ENCODE measurements around the gene ITGBL1. TPM values are rescaled to one million over a fixed set of nuclear protein-coding genes. Genes with fewer than 3 reads are reported as not detected.

Gene ITGBL1
- total and polyA plus RNA-seq, 9 donors = 0.45 to 9.3 (median 1.8) TPM

DNA sequence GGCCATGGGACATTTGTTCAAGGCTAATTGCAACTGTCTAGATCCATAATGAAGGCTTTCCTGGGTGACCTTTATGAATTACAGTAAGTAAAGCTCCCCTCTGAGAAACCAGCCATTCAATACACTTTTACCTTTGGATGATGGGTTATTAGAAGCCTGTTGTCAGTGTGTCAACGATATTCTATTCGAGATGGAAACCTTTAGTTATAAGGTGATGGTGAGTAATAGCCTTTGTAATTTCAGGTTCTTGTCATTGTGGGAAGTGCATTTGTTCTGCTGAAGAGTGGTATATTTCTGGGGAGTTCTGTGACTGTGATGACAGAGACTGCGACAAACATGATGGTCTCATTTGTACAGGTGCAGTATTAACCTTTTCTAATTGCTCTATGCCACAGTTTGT, 261.7 kb downstream of the ITGBL1 start:
- Histone ChIP-seq H3K27me3 (no peaks in the 10 kb centered on the region), H3K36me3 (no peaks in the 10 kb centered on the region), H3K9me3 (no peaks in the 10 kb centered on the region), H3K27ac (no peak overlapping the region), H3K4me1 (ENCODE audit: insufficient read depth) (no peaks in the 10 kb centered on the region), H3K4me3 (no peak overlapping the region)
- TF ChIP-seq, protein P1, sequence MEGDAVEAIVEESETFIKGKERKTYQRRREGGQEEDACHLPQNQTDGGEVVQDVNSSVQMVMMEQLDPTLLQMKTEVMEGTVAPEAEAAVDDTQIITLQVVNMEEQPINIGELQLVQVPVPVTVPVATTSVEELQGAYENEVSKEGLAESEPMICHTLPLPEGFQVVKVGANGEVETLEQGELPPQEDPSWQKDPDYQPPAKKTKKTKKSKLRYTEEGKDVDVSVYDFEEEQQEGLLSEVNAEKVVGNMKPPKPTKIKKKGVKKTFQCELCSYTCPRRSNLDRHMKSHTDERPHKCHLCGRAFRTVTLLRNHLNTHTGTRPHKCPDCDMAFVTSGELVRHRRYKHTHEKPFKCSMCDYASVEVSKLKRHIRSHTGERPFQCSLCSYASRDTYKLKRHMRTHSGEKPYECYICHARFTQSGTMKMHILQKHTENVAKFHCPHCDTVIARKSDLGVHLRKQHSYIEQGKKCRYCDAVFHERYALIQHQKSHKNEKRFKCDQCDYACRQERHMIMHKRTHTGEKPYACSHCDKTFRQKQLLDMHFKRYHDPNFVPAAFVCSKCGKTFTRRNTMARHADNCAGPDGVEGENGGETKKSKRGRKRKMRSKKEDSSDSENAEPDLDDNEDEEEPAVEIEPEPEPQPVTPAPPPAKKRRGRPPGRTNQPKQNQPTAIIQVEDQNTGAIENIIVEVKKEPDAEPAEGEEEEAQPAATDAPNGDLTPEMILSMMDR (IDR thresholded peaks at IDR 0.05) = no peak
- 93 to 96% (median 95%) methylated on average over 3 of the region's 3 CpGs for WGBS, 3 donors
- DNase-seq = no peak
- intact Hi-C loops (cut with DNase I) = no loop called here

DNA sequence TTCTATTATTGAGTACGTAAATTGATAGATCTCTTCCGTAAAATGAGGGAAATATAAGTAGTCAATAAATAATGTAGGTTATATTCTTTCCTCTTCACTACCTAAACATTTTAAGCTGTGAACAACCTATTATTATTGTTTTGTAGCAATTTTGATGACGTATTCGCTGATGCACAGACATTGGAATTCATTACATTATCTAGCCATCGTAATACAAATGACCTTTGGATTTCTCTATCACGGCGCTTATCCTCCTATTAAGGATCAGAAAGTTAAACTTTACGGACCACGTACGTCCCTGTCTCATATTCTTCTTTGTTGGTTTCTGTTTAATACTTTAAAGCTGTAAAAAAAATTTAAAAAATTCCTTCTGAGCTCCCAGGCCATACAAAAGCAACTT, 264.9 kb downstream of the ITGBL1 start:
- intact Hi-C loops (cut with DNase I) = no loop called here
- 87 to 91% (median 89%) methylated on average over 10 of the region's 10 CpGs for WGBS, 3 donors

DNA sequence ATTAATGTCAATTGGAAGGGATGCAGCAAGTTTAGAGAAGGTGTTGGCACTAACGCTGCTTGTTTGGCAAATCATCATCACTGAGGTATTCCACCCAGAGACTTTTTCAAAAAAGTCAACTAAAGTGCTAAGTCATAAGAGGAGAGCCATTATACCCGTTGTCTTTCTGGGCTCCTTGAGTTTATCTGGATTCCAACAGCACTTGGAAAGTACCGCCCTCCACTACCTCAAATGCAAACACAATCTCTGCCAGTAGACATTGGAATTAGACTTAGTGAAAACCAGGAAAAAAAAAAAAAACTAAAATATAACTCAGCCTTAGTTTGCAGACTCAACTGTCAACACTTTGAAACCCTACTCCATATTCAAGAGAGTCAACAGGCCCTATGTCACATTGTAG, 266.0 kb downstream of the ITGBL1 start:
- 78 to 90% (median 82%) methylated on average over 3 of the region's 3 CpGs for WGBS, 3 donors
- H3K27me3 ChIP-seq = no peaks in the 10 kb centered on the region
- TF ChIP-seq POLR2A (IDR thresholded peaks at IDR 0.05) (no peak), EP300 (IDR thresholded peaks at IDR 0.05) (no peak)
- TF ChIP-seq, protein P1 (IDR thresholded peaks at IDR 0.05) = no peak

More for the DNA sequence above, 264.9 kb downstream of the ITGBL1 start:
- TF ChIP-seq, protein P1 (IDR thresholded peaks at IDR 0.05) = no peak
- no peak for TF ChIP-seq EP300 (IDR thresholded peaks at IDR 0.05)
- no peak for TF ChIP-seq POLR2A (IDR thresholded peaks at IDR 0.05)
- Histone ChIP-seq H3K36me3 (no peaks in the 10 kb centered on the region), H3K4me1 (ENCODE audit: insufficient read depth) (no peaks in the 10 kb centered on the region), H3K27me3 (no peaks in the 10 kb centered on the region), H3K9me3 (no peaks in the 10 kb centered on the region), H3K27ac (no peak overlapping the region), H3K4me3 (no peak overlapping the region)
- DNase-seq = no peak

DNA sequence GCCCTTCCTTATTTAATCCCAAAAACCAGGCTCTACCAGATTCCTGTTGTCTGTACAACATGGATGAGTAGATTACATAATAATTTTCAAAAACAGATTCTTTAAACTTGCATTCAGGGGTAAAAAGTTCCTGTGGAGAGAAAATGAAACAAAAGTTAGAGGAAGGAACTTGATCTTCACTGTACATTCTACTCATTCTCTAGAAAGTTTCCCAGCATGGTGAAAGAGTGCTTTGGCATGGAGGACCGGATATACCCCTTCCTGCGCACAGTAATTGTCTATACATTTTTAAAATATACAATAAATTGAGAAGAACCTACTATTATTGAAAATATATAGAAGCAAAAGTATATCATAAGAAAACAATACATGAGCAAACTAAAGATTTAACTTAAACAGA, 274.2 kb downstream of the ITGBL1 start:
- intact Hi-C loops (cut with DNase I) = no loop called here

More for the DNA sequence above, 266.0 kb downstream of the ITGBL1 start:
- H3K9me3 ChIP-seq = no peaks in the 10 kb centered on the region
- H3K27ac ChIP-seq = no peak overlapping the region
- H3K4me3 ChIP-seq = no peak overlapping the region
- no peak for DNase-seq
- intact Hi-C loops (cut with DNase I) = no loop called here
- no peaks in the 10 kb centered on the region for H3K36me3 ChIP-seq
- H3K4me1 ChIP-seq (ENCODE audit: insufficient read depth) = no peaks in the 10 kb centered on the region

More for the DNA sequence above, 274.2 kb downstream of the ITGBL1 start:
- TF ChIP-seq EP300 (IDR thresholded peaks at IDR 0.05) (no peak), POLR2A (IDR thresholded peaks at IDR 0.05) (no peak)
- TF ChIP-seq, protein P1 (IDR thresholded peaks at IDR 0.05) = no peak
- WGBS, 3 donors = 86 to 89% (median 87%) methylated on average over 2 of the region's 2 CpGs
- Histone ChIP-seq H3K4me3 (no peak overlapping the region), H3K27ac (no peak overlapping the region), H3K27me3 (no peaks in the 10 kb centered on the region), H3K9me3 (no peaks in the 10 kb centered on the region), H3K36me3 (no peaks in the 10 kb centered on the region), H3K4me1 (ENCODE audit: insufficient read depth) (no peaks in the 10 kb centered on the region)
- no peak for DNase-seq

All from ovary (tissue), 9 donors.